OCI-LY1 (cell line): ENCODE measurements around the gene ARHGAP10.

Experiments
- H2AFZ ChIP-seq: fragments of 200-600 bp; sonication (generic), shearing (Covaris generic); 2 replicates; pipeline ENCODE4 v1.6.0; 2014; ENCODE audit warnings: antibody characterized with exemption, mild to moderate bottlenecking, low read length
- H3F3A ChIP-seq: fragments of 200-600 bp; sonication (generic), shearing (Covaris generic); 2 replicates; pipeline ENCODE4 v1.6.0; 2014; ENCODE audit warnings: mild to moderate bottlenecking, antibody characterized with exemption, low read length, moderate library complexity; ENCODE audit not compliant: insufficient read depth
- H3K27ac ChIP-seq: fragments of 200-600 bp; sonication (generic); 2 replicates; pipeline ENCODE4 v1.5.1; 2014; ENCODE audit warnings: low read length, mixed run types, mild to moderate bottlenecking, low read depth; ENCODE audit not compliant: poor library complexity, severe bottlenecking
- H3K27me3 ChIP-seq: fragments of 200-600 bp; sonication (generic); 2 replicates; pipeline ENCODE4 v1.6.0; 2014; ENCODE audit warnings: antibody characterized with exemption, mild to moderate bottlenecking, low read length, moderate library complexity; ENCODE audit not compliant: insufficient read depth
- H3K36me3 ChIP-seq: fragments of 200-600 bp; sonication (generic); 2 replicates; pipeline ENCODE4 v1.6.1; 2014; ENCODE audit warnings: mild to moderate bottlenecking, antibody characterized with exemption, low read length, moderate library complexity, mixed read lengths; ENCODE audit not compliant: insufficient read depth
- H3K4me1 ChIP-seq: fragments of 200-600 bp; sonication (generic); 2 replicates; pipeline ENCODE4 v1.5.1; 2014; ENCODE audit warnings: mild to moderate bottlenecking, low read length, moderate library complexity; ENCODE audit not compliant: insufficient read depth, severe bottlenecking
- H3K4me2 ChIP-seq: fragments of 200-600 bp; sonication (generic), shearing (Covaris generic); 2 replicates; pipeline ENCODE4 v1.6.1; 2014; ENCODE audit warnings: low read length
- H3K4me3 ChIP-seq: fragments of 200-600 bp; sonication (generic); 2 replicates; pipeline ENCODE4 v1.5.1; 2014; ENCODE audit warnings: low read length, low read depth, mild to moderate bottlenecking, mixed read lengths; ENCODE audit not compliant: poor library complexity, severe bottlenecking
- H3K79me2 ChIP-seq: fragments of 200-600 bp; shearing (Covaris generic); 2 replicates; pipeline ENCODE4 v1.6.1; 2016; ENCODE audit warnings: mixed run types, low read length, mixed read lengths; ENCODE audit not compliant: insufficient read depth
- H3K9ac ChIP-seq: fragments of 200-600 bp; sonication (generic), shearing (Covaris generic); 2 replicates; pipeline ENCODE4 v1.6.1; 2014; ENCODE audit warnings: mild to moderate bottlenecking, low read length, mixed read lengths
- H3K9me2 ChIP-seq: fragments of 200-600 bp; sonication (generic), shearing (Covaris generic); 2 replicates; pipeline ENCODE4 v1.6.1; 2014; ENCODE audit warnings: low read depth, mild to moderate bottlenecking, low read length, mixed read lengths
- H3K9me3 ChIP-seq: fragments of 200-600 bp; shearing (Covaris generic); 2 replicates; pipeline ENCODE4 v1.6.1; 2014; ENCODE audit warnings: low read length, mixed read lengths
- H4K20me1 ChIP-seq: fragments of 200-600 bp; sonication (generic), shearing (Covaris generic); 2 replicates; pipeline ENCODE4 v1.6.0; 2016; ENCODE audit warnings: mild to moderate bottlenecking, low read length; ENCODE audit not compliant: insufficient read depth
- CTCF ChIP-seq: fragments of 200-600 bp; sonication (generic), shearing (Covaris generic); IDR thresholded peaks from 2 replicates; pipeline ENCODE4 v1.5.1; 2017; ENCODE audit warnings: mild to moderate bottlenecking, antibody characterized with exemption, low read length, moderate library complexity, mixed read lengths
- EZH2 ChIP-seq: fragments of 200-600 bp; sonication (generic), shearing (Covaris generic); IDR thresholded peaks from 2 replicates; pipeline ENCODE4 v1.8.0; 2017; ENCODE audit warnings: borderline replicate concordance, mixed run types, mild to moderate bottlenecking, antibody characterized with exemption, low read length, moderate library complexity, mixed read lengths

ARHGAP10 gene

GRCh38 chr4:147987252-147987651, 255.4 kb downstream of the ARHGAP10 start:
- no peak for TF ChIP-seq CTCF
- TF ChIP-seq EZH2 = no peak
- Histone ChIP-seq H4K20me1 (no peaks in the 10 kb centered on the region), H2AFZ (no peak overlapping the region), H3K4me1 (peaks cover 35% of the 10 kb centered on the region), H3K9me2 (no peaks in the 10 kb centered on the region), H3K79me2 (no peaks in the 10 kb centered on the region), H3K9ac (no peak overlapping the region), H3K27ac (no peak overlapping the region), H3K27me3 (no peaks in the 10 kb centered on the region), H3K4me2 (no peak overlapping the region), H3K4me3 (no peak overlapping the region), H3K9me3 (no peaks in the 10 kb centered on the region), H3K36me3 (no peaks in the 10 kb centered on the region), H3F3A (no peaks in the 10 kb centered on the region)

GRCh38 chr4:147991543-147992283, 259.8 kb downstream of the ARHGAP10 start:
- no peak overlapping the region for H3K4me2 ChIP-seq
- H3K79me2 ChIP-seq = no peaks in the 10 kb centered on the region
- H3K4me3 ChIP-seq = no peak overlapping the region
- H3K9me3 ChIP-seq = no peaks in the 10 kb centered on the region
- no peaks in the 10 kb centered on the region for H3F3A ChIP-seq
- H2AFZ ChIP-seq = no peak overlapping the region
- no peaks in the 10 kb centered on the region for H4K20me1 ChIP-seq
- no peak for TF ChIP-seq EZH2
- TF ChIP-seq CTCF = no peak
- peaks cover 7% of the 10 kb centered on the region for H3K4me1 ChIP-seq
- H3K9me2 ChIP-seq = no peaks in the 10 kb centered on the region
- no peak overlapping the region for H3K27ac ChIP-seq
- H3K9ac ChIP-seq = no peak overlapping the region
- no peaks in the 10 kb centered on the region for H3K27me3 ChIP-seq
- no peaks in the 10 kb centered on the region for H3K36me3 ChIP-seq

GRCh38 chr4:147994076-147994475, 262.2 kb downstream of the ARHGAP10 start:
- no peaks in the 10 kb centered on the region for H3K27me3 ChIP-seq
- no peaks in the 10 kb centered on the region for H3K36me3 ChIP-seq
- no peak overlapping the region for H3K4me2 ChIP-seq

More at GRCh38 chr4:147994076-147994475, 262.2 kb downstream of the ARHGAP10 start:
- H3K9ac ChIP-seq = no peak overlapping the region
- H3K4me3 ChIP-seq = no peak overlapping the region
- H3K9me2 ChIP-seq = no peaks in the 10 kb centered on the region
- TF ChIP-seq EZH2 (no peak), CTCF (no peak)
- H3K9me3 ChIP-seq = no peaks in the 10 kb centered on the region
- no peak overlapping the region for H2AFZ ChIP-seq
- H3K79me2 ChIP-seq = no peaks in the 10 kb centered on the region
- no peaks in the 10 kb centered on the region for H3F3A ChIP-seq
- H3K27ac ChIP-seq = no peak overlapping the region
- no peaks in the 10 kb centered on the region for H3K4me1 ChIP-seq
- H4K20me1 ChIP-seq = no peaks in the 10 kb centered on the region
